Stimulated activated CD4-positive, alpha-beta T cell treated with anti-CD3 and anti-CD28 coated beads, Interleukin-4, amount 100 ng/mL, for 1 hour (primary cell): ENCODE measurements around the gene CACNB4.
"Not testable (repeated sequence)": the region's sequence is repeated elsewhere in the genome, so short reads cannot be mapped to it uniquely, and the experiment has no call there.

Experiments
- DNase-seq: peaks from one replicate; pipeline ENCODE4 v3.0.0-alpha.2; 2020

CACNB4 gene

GRCh38 chr2:151973013-151973900, 125.6 kb downstream of the CACNB4 start:
- DNase-seq, result no peak

GRCh38 chr2:151972241-151973012, 126.4 kb downstream of the CACNB4 start:
- no peak for DNase-seq

- no peak for DNase-seq
These were observed 127.4 kb downstream of the CACNB4 start for GRCh38 chr2:151971301-151972051.

- no peak for DNase-seq
These were observed 129.9 kb downstream of the CACNB4 start for GRCh38 chr2:151968770-151969470.

- no peak for DNase-seq
These were observed 130.8 kb downstream of the CACNB4 start for GRCh38 chr2:151967829-151968722.

GRCh38 chr2:151965884-151966283, 133.0 kb downstream of the CACNB4 start:
- DNase-seq, result no peak

GRCh38 chr2:151961558-151961957, 137.3 kb downstream of the CACNB4 start:
- no peak for DNase-seq

GRCh38 chr2:151959238-151959637, 139.6 kb downstream of the CACNB4 start:
- DNase-seq, result no peak

- DNase-seq, result no peak
These were observed 145.4 kb downstream of the CACNB4 start for GRCh38 chr2:151953467-151953866.

- DNase-seq, result no peak
These were observed 146.0 kb downstream of the CACNB4 start for GRCh38 chr2:151952691-151953456.

GRCh38 chr2:151947813-151948165, 151.1 kb downstream of the CACNB4 start:
- no peak for DNase-seq

GRCh38 chr2:151946899-151947812, 151.7 kb downstream of the CACNB4 start:
- DNase-seq, result no peak

- no peak for DNase-seq
These were observed 152.5 kb downstream of the CACNB4 start for GRCh38 chr2:151946250-151946884.

- no peak for DNase-seq
These were observed 153.2 kb downstream of the CACNB4 start for GRCh38 chr2:151945602-151946001.

- DNase-seq, result no peak
These were observed 153.7 kb downstream of the CACNB4 start for GRCh38 chr2:151945186-151945585.

GRCh38 chr2:151943461-151943860, 155.4 kb downstream of the CACNB4 start:
- no peak for DNase-seq

GRCh38 chr2:151942540-151943205, 156.2 kb downstream of the CACNB4 start:
- DNase-seq, result not testable (repeated sequence)

GRCh38 chr2:151937966-151938365, 160.9 kb downstream of the CACNB4 start:
- no peak for DNase-seq

GRCh38 chr2:151936626-151937025, 162.2 kb downstream of the CACNB4 start:
- no peak for DNase-seq
